Measurements from ENCODE around the gene ACOX3. TPM values are rescaled to one million over a fixed set of nuclear protein-coding genes. Genes with fewer than 3 reads are reported as not detected.
"Not testable (repeated sequence)": the region's sequence is repeated elsewhere in the genome, so short reads cannot be mapped to it uniquely, and the experiment has no call there.

Gene ACOX3
- polyA plus RNA-seq, 2 of the 4 experiments (the other 2 are of a cell fraction): 4.9 to 8.2 TPM

DNA sequence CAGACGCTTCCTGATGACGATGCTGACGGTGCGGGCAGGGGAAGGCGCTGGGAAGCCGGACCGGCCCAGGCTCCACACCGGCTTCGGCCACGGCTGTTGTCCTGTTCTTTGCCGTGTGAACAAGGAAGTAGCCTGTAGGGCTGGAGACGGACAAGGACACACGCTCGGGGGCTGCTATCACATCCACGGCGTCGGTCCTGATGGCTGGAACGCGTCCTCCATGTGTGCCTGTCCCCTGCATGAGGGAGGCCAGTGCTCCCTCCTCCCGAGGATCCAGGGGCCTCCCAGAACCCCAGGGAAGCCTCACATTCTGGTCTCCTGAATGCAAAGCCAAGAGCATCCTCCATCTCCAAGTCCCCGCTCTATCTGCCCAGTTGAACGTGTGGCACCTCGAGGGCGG lies 53.8 kb downstream of the ACOX3 start:
- 98% methylated on average over 8 of the region's 24 CpGs for WGBS (ENCODE audit: missing lambda C conversion rate)
- H3K4me3 ChIP-seq: no peak overlapping the region
- POLR2A ChIA-PET: no interaction called here
- no peaks in the 10 kb centered on the region for H3K9me3 ChIP-seq
- peak overlapping the region in 1 of 2 experiments; percentile 86; a peak in 3 of 6 replicates for H3K27ac ChIP-seq
- peaks cover 16% of the 10 kb centered on the region for H3K4me1 ChIP-seq
- ATAC-seq (no peak), DNase-seq (ENCODE audit: low read depth in 1 of 2, low spot score in 1 of 2) (no peak), FAIRE-seq (no peak)
- H3K4me2 ChIP-seq: no peak overlapping the region
- CTCF ChIA-PET: interaction anchor here (5.7 to 7.2 kb wide), 2 partner anchors 16 to 120 kb away, joined by 28 to 30 read pairs; no protein-coding TSS in a partner anchor
- no peak for TF ChIP-seq NR3C1 (IDR thresholded peaks at IDR 0.05)
- TF ChIP-seq, protein P1, sequence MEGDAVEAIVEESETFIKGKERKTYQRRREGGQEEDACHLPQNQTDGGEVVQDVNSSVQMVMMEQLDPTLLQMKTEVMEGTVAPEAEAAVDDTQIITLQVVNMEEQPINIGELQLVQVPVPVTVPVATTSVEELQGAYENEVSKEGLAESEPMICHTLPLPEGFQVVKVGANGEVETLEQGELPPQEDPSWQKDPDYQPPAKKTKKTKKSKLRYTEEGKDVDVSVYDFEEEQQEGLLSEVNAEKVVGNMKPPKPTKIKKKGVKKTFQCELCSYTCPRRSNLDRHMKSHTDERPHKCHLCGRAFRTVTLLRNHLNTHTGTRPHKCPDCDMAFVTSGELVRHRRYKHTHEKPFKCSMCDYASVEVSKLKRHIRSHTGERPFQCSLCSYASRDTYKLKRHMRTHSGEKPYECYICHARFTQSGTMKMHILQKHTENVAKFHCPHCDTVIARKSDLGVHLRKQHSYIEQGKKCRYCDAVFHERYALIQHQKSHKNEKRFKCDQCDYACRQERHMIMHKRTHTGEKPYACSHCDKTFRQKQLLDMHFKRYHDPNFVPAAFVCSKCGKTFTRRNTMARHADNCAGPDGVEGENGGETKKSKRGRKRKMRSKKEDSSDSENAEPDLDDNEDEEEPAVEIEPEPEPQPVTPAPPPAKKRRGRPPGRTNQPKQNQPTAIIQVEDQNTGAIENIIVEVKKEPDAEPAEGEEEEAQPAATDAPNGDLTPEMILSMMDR (IDR thresholded peaks at IDR 0.05): no peak

DNA sequence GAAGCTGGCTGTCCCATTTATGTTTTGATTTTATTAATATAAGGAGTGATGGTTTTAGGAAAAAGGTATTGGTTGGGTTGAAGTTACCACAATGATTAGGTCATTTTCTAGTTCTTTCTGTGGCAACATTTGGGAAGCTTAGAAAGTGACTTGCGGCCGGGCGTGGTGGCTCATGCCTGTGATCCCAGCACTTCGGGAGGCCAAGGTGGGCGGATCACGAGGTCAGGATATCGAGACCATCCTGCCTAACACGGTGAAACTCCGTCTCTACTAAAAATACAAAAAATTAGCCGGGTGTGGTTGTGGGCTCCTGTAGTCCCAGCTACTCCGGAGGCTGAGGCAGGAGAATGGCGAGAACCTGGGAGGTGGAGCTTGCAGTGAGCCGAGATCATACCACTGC lies 54.4 kb downstream of the ACOX3 start:
- H3K27ac ChIP-seq; H3K4me3 ChIP-seq; FAIRE-seq; DNase-seq (ENCODE audit: low read depth in 1 of 2, low spot score in 1 of 2); POLR2A ChIA-PET; H3K4me2 ChIP-seq; H3K9me3 ChIP-seq; ATAC-seq: not testable (repeated sequence)
- 86% methylated on average over 13 of the region's 13 CpGs for WGBS (ENCODE audit: missing lambda C conversion rate)
- H3K4me1 ChIP-seq: peaks cover 16% of the 10 kb centered on the region
- CTCF ChIA-PET: interaction anchor here (1.2 to 7.2 kb wide), 3 partner anchors 16 to 144 kb away, joined by 3 to 28 read pairs (median 4); no protein-coding TSS in a partner anchor

DNA sequence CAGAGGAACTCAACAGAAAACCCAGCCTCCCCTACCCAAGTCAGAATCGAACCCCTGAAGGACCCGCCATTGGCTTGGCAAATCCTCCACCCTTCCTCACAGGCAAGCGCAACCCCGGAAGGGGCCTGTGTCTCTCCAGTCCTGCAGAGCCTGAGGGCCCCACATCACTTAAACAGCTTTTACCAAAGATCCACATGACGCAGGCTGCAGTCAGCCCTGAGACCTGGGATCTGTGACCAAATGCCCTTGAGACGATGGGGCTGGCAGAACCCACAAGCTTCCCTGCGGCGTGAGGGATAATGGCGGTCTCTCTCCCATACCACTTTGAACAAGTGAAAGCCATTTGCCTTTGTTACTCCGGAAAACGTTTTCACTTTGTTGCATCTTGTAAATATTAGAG lies 54.9 kb downstream of the ACOX3 start:
- DNase-seq (ENCODE audit: low read depth in 1 of 2, low spot score in 1 of 2): no peak
- POLR2A ChIA-PET: no interaction called here
- no peak for TF ChIP-seq ZC3H11A (IDR thresholded peaks at IDR 0.05)
- no peak for TF ChIP-seq EP300 (IDR thresholded peaks at IDR 0.05)
- TF ChIP-seq NR3C1 (IDR thresholded peaks at IDR 0.05): no peak
- TF ChIP-seq, protein P2, sequence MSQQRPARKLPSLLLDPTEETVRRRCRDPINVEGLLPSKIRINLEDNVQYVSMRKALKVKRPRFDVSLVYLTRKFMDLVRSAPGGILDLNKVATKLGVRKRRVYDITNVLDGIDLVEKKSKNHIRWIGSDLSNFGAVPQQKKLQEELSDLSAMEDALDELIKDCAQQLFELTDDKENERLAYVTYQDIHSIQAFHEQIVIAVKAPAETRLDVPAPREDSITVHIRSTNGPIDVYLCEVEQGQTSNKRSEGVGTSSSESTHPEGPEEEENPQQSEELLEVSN (IDR thresholded peaks at IDR 0.05; ENCODE audit: borderline replicate concordance, low read depth): no peak
- TF ChIP-seq NFE2L2 (conservative IDR thresholded peaks at IDR 0.05; ENCODE audit: low read length): no peak
- TF ChIP-seq MYC (IDR thresholded peaks at IDR 0.05; ENCODE audit: borderline replicate concordance, low read length): no peak
- no peak for TF ChIP-seq ZNF302 (CRISPR knock-in tag; IDR thresholded peaks at IDR 0.05)
- no peak for TF ChIP-seq CBX2 (IDR thresholded peaks at IDR 0.05; ENCODE audit: borderline replicate concordance, low read depth)
- no peak for TF ChIP-seq ZSCAN20 (CRISPR knock-in tag; IDR thresholded peaks at IDR 0.05)
- TF ChIP-seq, protein P3, sequence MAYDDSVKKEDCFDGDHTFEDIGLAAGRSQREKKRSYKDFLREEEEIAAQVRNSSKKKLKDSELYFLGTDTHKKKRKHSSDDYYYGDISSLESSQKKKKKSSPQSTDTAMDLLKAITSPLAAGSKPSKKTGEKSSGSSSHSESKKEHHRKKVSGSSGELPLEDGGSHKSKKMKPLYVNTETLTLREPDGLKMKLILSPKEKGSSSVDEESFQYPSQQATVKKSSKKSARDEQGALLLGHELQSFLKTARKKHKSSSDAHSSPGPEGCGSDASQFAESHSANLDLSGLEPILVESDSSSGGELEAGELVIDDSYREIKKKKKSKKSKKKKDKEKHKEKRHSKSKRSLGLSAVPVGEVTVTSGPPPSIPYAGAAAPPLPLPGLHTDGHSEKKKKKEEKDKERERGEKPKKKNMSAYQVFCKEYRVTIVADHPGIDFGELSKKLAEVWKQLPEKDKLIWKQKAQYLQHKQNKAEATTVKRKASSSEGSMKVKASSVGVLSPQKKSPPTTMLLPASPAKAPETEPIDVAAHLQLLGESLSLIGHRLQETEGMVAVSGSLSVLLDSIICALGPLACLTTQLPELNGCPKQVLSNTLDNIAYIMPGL (CRISPR knock-in tag; IDR thresholded peaks at IDR 0.05; ENCODE audit: borderline replicate concordance): no peak
- no peak for TF ChIP-seq ZFP36 (IDR thresholded peaks at IDR 0.05; ENCODE audit: borderline replicate concordance, partially characterized antibody)
- no peak for TF ChIP-seq CBX8 (IDR thresholded peaks at IDR 0.05)
- no peak for TF ChIP-seq TFCP2L1 (CRISPR knock-in tag; IDR thresholded peaks at IDR 0.05)
- TF ChIP-seq MAZ (IDR thresholded peaks at IDR 0.05; ENCODE audit: borderline replicate concordance, low read depth, low read length): no peak
- TF ChIP-seq NPAS2 (CRISPR knock-in tag; IDR thresholded peaks at IDR 0.05; ENCODE audit: borderline replicate concordance): no peak
- TF ChIP-seq BHLHE40 (IDR thresholded peaks at IDR 0.05; ENCODE audit: low read depth, low read length): no peak
- Histone ChIP-seq H3K27ac (peak overlapping the region in 1 of 2 experiments; percentile 33; a peak in 1 of 6 replicates), H3K4me2 (no peak overlapping the region), H3K4me3 (no peak overlapping the region), H3K4me1 (peaks cover 16% of the 10 kb centered on the region), H3K9me3 (no peaks in the 10 kb centered on the region)
- CTCF ChIA-PET: interaction anchor here (1.2 to 7.2 kb wide), 3 partner anchors 17 to 143 kb away, joined by 3 to 28 read pairs (median 4); no protein-coding TSS in a partner anchor
- no peak for ATAC-seq
- no peak for FAIRE-seq
- 84% methylated on average over 7 of the region's 11 CpGs for WGBS (ENCODE audit: missing lambda C conversion rate)
